Mesodermal cell (in vitro differentiated cells): ENCODE results near the gene ITPRIP.

Source experiments
- H3K27ac ChIP-seq: 2 replicates; pipeline ENCODE4 v1.7.0; 2013; ENCODE audit warnings: mild to moderate bottlenecking, low read depth, low read length, moderate library complexity; ENCODE audit not compliant: severe bottlenecking
- H3K36me3 ChIP-seq: 2 replicates; pipeline ENCODE4 v1.7.1; 2013; ENCODE audit warnings: mild to moderate bottlenecking, low read length, moderate library complexity; ENCODE audit not compliant: control insufficient read depth, insufficient read depth
- H3K4me1 ChIP-seq: one replicate; pipeline ENCODE4 v1.7.1; 2013; ENCODE audit warnings: mild to moderate bottlenecking, low read length; ENCODE audit not compliant: insufficient read depth, control insufficient read depth, poor library complexity, severe bottlenecking
- H3K4me3 ChIP-seq: 2 replicates; pipeline ENCODE4 v1.7.0; 2013; ENCODE audit warnings: low read length, control low read depth, mild to moderate bottlenecking; ENCODE audit not compliant: insufficient read depth, poor library complexity, severe bottlenecking; ENCODE audit errors: extremely low read depth
- H3K9me3 ChIP-seq: 2 replicates; pipeline ENCODE4 v1.7.1; 2013; ENCODE audit warnings: mild to moderate bottlenecking, low read length, moderate library complexity; ENCODE audit not compliant: control insufficient read depth
- WGBS, 2 experiments: methylation state at CpG; one replicate each; pipeline ENCODE4 v1.1.5; 2013; ENCODE audit warnings: missing lambda C conversion rate in 2 of 2; ENCODE audit not compliant: insufficient coverage in 2 of 2; 5-methylcytosine and 5-hydroxymethylcytosine counted together

Gene ITPRIP

DNA sequence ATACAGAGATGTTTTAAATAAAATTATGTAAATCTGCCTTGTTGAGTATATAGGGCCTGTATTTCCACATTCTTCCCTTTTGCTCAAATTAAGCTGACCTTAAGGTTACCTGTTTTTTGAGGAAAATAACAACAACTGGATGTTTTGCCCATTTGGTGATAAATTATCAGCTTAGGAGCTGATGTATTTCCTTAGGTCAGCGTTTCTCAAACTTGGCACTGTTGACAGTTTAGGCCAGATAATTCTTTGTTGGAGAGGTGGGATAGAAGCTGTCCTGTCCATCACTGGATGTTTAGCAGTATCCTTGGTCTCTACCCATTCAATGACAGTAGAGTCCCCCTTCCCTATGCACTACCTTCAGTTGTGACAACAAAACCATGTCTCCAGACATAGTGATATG lies 62.1 kb downstream of the ITPRIP start:
- no peak overlapping the region for H3K4me3 ChIP-seq
- no peaks in the 10 kb centered on the region for H3K9me3 ChIP-seq
- no peaks in the 10 kb centered on the region for H3K36me3 ChIP-seq
- H3K27ac ChIP-seq = no peak overlapping the region
- H3K4me1 ChIP-seq = no peaks in the 10 kb centered on the region
- WGBS, 2 experiments = 100% methylated on average over 1 of the region's 1 CpG

DNA sequence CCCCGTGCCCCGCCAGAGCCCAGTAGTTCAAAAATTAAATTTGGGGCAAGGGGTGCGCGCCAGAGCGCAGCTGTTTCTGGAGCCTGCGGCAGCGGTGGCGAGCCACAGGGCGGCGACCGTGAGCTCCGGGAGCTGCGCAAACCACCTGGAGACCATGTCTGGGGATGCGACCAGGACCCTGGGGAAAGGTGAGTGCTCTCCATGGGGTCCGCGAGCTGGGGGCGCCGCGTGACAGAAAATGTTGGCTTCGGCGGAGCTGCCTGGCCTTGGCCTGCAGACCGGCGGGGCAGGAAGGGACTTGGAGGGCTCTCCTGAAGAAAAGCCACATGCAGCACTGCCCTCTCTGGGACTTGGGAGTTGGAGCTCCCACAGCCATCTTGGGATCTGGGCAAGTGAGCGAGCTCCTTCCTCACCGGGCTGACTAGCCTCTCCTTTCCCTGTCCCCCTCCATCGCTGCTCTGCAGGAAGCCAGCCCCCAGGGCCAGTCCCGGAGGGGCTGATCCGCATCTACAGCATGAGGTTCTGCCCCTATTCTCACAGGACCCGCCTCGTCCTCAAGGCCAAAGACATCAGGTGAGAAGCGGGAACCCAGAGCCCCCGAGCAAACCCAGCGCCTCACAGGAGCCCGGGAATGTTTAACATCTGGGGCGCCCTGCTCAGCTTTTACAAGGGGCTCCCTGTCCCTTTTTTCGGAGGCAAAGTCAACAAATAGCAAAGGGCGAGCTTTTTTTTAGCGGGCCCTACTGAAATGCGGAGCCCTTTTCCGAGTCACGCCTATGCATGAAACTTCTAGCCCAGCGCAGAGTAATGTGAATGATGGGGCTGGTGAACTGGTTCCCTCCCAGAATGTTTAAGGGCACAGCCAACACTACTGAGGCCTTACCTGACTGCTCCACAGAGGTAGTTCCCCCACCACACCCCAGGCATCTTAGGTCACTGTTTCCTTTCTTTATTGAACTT lies 63.2 kb downstream of the ITPRIP start:
- H3K9me3 ChIP-seq = no peaks in the 10 kb centered on the region
- no peaks in the 10 kb centered on the region for H3K4me1 ChIP-seq
- WGBS, 2 experiments = 43 to 48% methylated on average over 37 to 38 of the region's 42 CpGs
- no peaks in the 10 kb centered on the region for H3K36me3 ChIP-seq
- H3K4me3 ChIP-seq = no peak overlapping the region
- H3K27ac ChIP-seq = no peak overlapping the region

DNA sequence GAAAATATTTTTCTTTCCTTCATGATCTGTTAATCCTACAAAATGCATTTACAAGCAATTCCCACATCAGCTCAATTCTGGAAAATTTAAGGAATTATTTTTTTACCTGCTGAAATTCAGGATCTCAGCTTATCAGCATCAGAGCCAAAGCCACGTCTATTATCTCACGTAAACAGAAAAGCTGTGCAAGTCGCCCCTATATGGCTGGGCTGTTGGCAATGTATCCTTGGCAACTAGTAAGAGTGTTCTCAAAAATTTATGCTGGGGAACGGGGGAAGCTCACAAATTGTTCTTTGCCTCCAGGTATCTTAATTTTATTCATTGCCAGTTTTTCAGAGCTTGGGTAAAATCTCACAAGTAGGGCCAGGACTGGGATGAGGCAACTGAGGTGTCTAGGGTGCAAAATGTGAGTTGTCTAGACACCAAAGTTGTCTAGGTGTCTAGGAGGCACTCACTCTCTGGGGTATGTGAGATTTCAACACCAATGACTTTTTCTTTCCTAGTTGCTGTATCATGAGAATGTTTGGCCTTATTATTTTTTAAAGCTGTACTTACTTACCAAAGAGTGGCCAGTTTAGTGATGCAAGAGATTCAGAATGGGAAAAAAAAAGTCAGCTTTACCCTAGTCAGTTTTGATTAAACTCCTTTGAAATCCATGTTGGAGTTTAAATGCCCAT lies 64.2 kb downstream of the ITPRIP start:
- Histone ChIP-seq H3K4me1 (no peaks in the 10 kb centered on the region), H3K36me3 (peaks cover 9% of the 10 kb centered on the region), H3K4me3 (no peak overlapping the region), H3K27ac (no peak overlapping the region), H3K9me3 (no peaks in the 10 kb centered on the region)
- 84 to 97% methylated on average over 3 of the region's 4 CpGs for WGBS, 2 experiments

DNA sequence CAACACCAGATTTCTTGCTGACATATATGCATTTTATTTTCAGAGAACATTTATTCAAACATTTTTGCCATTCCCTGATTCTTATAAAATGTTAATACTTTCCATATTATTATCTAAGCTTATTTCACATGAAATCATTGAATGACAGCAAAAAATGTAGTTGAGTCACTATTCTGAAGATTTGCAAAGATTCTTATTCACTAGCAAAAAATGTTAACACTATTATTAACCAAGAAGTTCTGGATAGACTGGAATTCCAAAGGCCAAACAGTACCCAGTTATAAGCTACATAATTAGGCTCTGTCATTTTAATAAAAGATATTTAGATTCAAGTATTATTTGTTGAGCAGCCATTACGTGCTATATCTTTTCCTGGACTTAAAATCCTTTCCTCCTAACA lies 65.0 kb downstream of the ITPRIP start:
- 100% methylated on average over 1 of the region's 1 CpG; no CpG with 5 or more reads in 1 of the 2 experiments for WGBS, 2 experiments
- Histone ChIP-seq H3K9me3 (no peaks in the 10 kb centered on the region), H3K36me3 (peaks cover 16% of the 10 kb centered on the region), H3K27ac (no peak overlapping the region), H3K4me3 (no peak overlapping the region), H3K4me1 (no peaks in the 10 kb centered on the region)

- Histone ChIP-seq H3K36me3 (peaks cover 56% of the 10 kb centered on the region), H3K4me3 (peak within 1 kb of the TSS; percentile 55), H3K9me3 (no peaks in the 10 kb centered on the region), H3K27ac (peak within 1 kb of the TSS; percentile 67), H3K4me1 (no peaks in the 10 kb centered on the region)
- 37 to 45% methylated on average over 39 to 49 of the region's 59 CpGs for WGBS, 2 experiments
Observed at GRCh38 chr10:104268713-104269645, 69.3 kb downstream of the ITPRIP start, which contains the start of gene GSTO2. Gene GSTO2, plus strand, starts transcription at chr10:104269184. Its CDS starts 5,732 bp downstream, at chr10:104274916.

- peak overlapping the region; percentile 55 for H3K4me3 ChIP-seq
- no peaks in the 10 kb centered on the region for H3K4me1 ChIP-seq
- WGBS, 2 experiments = 47 to 63% methylated on average over 10 of the region's 10 CpGs
- H3K9me3 ChIP-seq = no peaks in the 10 kb centered on the region
- peaks cover 58% of the 10 kb centered on the region for H3K36me3 ChIP-seq
- H3K27ac ChIP-seq = peak overlapping the region; percentile 67
Observed at GRCh38 chr10:104268405-104268712, 69.9 kb downstream of the ITPRIP start.

DNA sequence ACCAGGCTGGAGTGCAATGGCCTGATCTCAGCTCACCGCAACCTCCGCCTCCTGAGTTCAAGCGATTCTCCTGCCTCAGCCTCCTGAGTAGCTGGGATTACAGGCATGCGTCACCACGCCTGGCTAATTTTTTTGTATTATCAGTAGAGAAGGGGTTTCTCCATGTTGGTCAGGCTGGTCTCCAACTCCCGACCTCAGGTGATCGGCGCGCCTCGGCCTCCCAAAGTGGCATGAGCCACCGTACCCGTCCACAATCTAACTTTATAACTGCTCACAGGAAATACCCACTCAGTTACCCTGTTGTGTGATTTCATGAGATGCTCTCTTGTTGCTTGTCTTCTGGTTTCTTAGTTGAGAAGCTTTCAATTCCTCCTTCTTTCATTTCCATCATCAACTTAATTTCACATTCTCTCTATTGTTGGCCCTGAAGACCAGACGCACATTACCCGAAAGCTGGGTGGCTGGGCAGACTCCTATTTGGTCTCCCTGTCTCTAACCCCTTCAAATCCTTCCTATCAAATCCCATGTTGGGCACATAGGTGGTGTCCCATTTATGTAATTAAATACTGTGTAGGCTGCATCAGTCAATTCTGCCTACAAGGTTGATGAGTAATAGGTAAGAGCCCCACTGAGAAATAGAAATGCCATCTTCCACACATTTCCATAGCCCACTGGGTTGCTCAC lies 70.4 kb downstream of the ITPRIP start:
- Histone ChIP-seq H3K9me3 (no peaks in the 10 kb centered on the region), H3K4me1 (no peaks in the 10 kb centered on the region), H3K27ac (no peak overlapping the region), H3K4me3 (peak overlapping the region; percentile 55), H3K36me3 (peaks cover 63% of the 10 kb centered on the region)
- WGBS, 2 experiments = 93 to 96% methylated on average over 5 to 9 of the region's 14 CpGs

- 100% methylated on average over 1 of the region's 5 CpGs; no CpG with 5 or more reads in 1 of the 2 experiments for WGBS, 2 experiments
- no peaks in the 10 kb centered on the region for H3K9me3 ChIP-seq
- H3K36me3 ChIP-seq = peaks cover 83% of the 10 kb centered on the region
- H3K27ac ChIP-seq = no peak overlapping the region
- H3K4me3 ChIP-seq = no peak overlapping the region
- H3K4me1 ChIP-seq = peaks cover 26% of the 10 kb centered on the region
Observed at GRCh38 chr10:104264783-104265182, 73.5 kb downstream of the ITPRIP start.

DNA sequence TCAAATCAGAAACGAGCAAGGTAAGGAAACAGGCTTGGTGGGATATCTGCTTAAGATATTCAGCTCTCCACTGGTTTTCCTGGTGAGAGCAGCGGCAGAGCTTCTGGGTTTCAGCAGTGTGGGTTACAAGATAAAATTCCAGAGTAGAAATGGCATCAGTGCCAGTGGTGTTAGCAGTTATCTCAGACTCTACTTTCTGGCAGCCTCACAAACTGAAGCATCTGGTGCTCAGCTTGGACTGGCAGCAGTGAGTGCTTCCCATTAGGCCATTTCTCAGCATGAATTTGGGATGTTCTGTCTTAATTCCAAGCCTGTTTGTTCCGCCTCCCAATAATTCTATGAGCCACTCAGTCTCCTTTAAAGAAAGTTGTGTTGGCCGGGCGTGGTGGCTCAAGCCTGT lies 76.2 kb downstream of the ITPRIP start:
- H3K9me3 ChIP-seq = no peaks in the 10 kb centered on the region
- no peak overlapping the region for H3K4me3 ChIP-seq
- 92 to 94% methylated on average over 4 to 5 of the region's 5 CpGs for WGBS, 2 experiments
- H3K27ac ChIP-seq = peak overlapping the region; percentile 24
- peaks cover 46% of the 10 kb centered on the region for H3K4me1 ChIP-seq
- peaks cover 81% of the 10 kb centered on the region for H3K36me3 ChIP-seq

- Histone ChIP-seq H3K27ac (peak overlapping the region; percentile 72), H3K4me3 (no peak overlapping the region), H3K36me3 (peaks cover 75% of the 10 kb centered on the region), H3K4me1 (peaks cover 50% of the 10 kb centered on the region), H3K9me3 (no peaks in the 10 kb centered on the region)
- whole genome bisulfite sequencing, 2 experiments = 38 to 60% methylated on average over 1 of the region's 3 CpGs
Observed at GRCh38 chr10:104260775-104261115, 77.5 kb downstream of the ITPRIP start.
